HEK293 (cell line): Measurements from ENCODE around the gene MRLN.

Experiments used
- CTCF ChIA-PET: fragments of 350-600 bp; formaldehyde crosslinking; extraction: SDS; loops from one replicate; lab custom pipeline; 2021; ENCODE audit warnings: antibody characterized with exemption; lab: Yijun Ruan, JAX
- POLR2A ChIA-PET: fragments of 300-600 bp; formaldehyde crosslinking; extraction: SDS; loops from one replicate; lab custom pipeline; 2020; ENCODE audit warnings: antibody characterized with exemption, inconsistent platforms; lab: Yijun Ruan, JAX
- H3K27ac ChIP-seq: fragments of 200-500 bp; sonication (Bioruptor generic); 2 replicates; pipeline ENCODE4 v1.5.1; 2014; ENCODE audit warnings: low read depth, low read length, control low read depth, inconsistent platforms; ENCODE audit errors: extremely low read depth
- H3K36me3 ChIP-seq, 2 experiments: fragments of 200-500 bp in 1 of 2; sonication (Bioruptor generic) in 1 of 2; 1 replicate in 1 of 2; 2 replicates in 1 of 2; pipeline ENCODE4 v1.5.1; 2014 to 2017; ENCODE audit warnings: inconsistent platforms in 2 of 2, low read length in 2 of 2; ENCODE audit not compliant: control insufficient read depth in 2 of 2, insufficient read depth in 1 of 2
- H3K4me1 ChIP-seq: fragments of 200-500 bp; sonication (Bioruptor generic); 2 replicates; pipeline ENCODE4 v1.5.1; 2014; ENCODE audit warnings: mild to moderate bottlenecking, low read length, inconsistent platforms; ENCODE audit not compliant: control insufficient read depth, insufficient read depth
- H3K4me3 ChIP-seq: 2 replicates; pipeline ENCODE4 v1.5.1; 2011; ENCODE audit warnings: low read depth, mild to moderate bottlenecking, control low read depth, low read length, moderate library complexity
- H3K9me3 ChIP-seq: fragments of 200-500 bp; sonication (Bioruptor generic); 2 replicates; pipeline ENCODE4 v1.5.1; 2014; ENCODE audit warnings: low read depth, low read length, inconsistent platforms; ENCODE audit not compliant: control insufficient read depth, insufficient read depth
- AEBP2 ChIP-seq: fragments of 450-650 bp; formaldehyde crosslinking; IDR thresholded peaks from 2 replicates; pipeline ENCODE4 v1.5.1; 2016; ENCODE audit warnings: missing biosample characterization, missing genetic modification characterization, borderline replicate concordance
- PRDM4 ChIP-seq: fragments of 450-650 bp; formaldehyde crosslinking; IDR thresholded peaks from 2 replicates; pipeline ENCODE4 v1.5.1; 2017; ENCODE audit warnings: missing biosample characterization, missing genetic modification characterization
- REPIN1 ChIP-seq: fragments of 450-650 bp; formaldehyde crosslinking; IDR thresholded peaks from 2 replicates; pipeline ENCODE4 v1.5.1; 2017; ENCODE audit warnings: missing biosample characterization, missing genetic modification characterization, low read depth
- ZBTB20 ChIP-seq: fragments of 450-650 bp; formaldehyde crosslinking; IDR thresholded peaks from 2 replicates; pipeline ENCODE4 v1.5.1; 2016; ENCODE audit warnings: missing biosample characterization, missing genetic modification characterization
- ZBTB8A ChIP-seq: fragments of 450-650 bp; formaldehyde crosslinking; IDR thresholded peaks from 2 replicates; pipeline ENCODE4 v1.5.1; 2016; ENCODE audit warnings: missing biosample characterization, missing genetic modification characterization
- ZFHX2 ChIP-seq: fragments of 450-650 bp; formaldehyde crosslinking; conservative IDR thresholded peaks from 2 replicates; pipeline ENCODE4 v1.5.1; 2016; ENCODE audit warnings: missing biosample characterization, missing genetic modification characterization
- ZFP69B ChIP-seq: fragments of 450-650 bp; formaldehyde crosslinking; IDR thresholded peaks from 2 replicates; pipeline ENCODE4 v1.5.1; 2016; ENCODE audit warnings: missing biosample characterization, missing genetic modification characterization
- ZNF121 ChIP-seq: fragments of 450-650 bp; formaldehyde crosslinking; IDR thresholded peaks from 2 replicates; pipeline ENCODE4 v1.5.1; 2016; ENCODE audit warnings: missing biosample characterization, missing genetic modification characterization
- ZNF140 ChIP-seq: fragments of 450-650 bp; formaldehyde crosslinking; IDR thresholded peaks from 2 replicates; pipeline ENCODE4 v1.5.1; 2016; ENCODE audit warnings: missing biosample characterization, missing genetic modification characterization
- ZNF18 ChIP-seq: fragments of 450-650 bp; formaldehyde crosslinking; IDR thresholded peaks from 2 replicates; pipeline ENCODE4 v1.5.1; 2016; ENCODE audit warnings: missing biosample characterization, missing genetic modification characterization
- ZNF184 ChIP-seq: fragments of 450-650 bp; IDR thresholded peaks from 2 replicates; pipeline ENCODE4 v1.5.1; 2018; ENCODE audit warnings: missing biosample characterization, mild to moderate bottlenecking, missing genetic modification characterization
- ZNF221 ChIP-seq: fragments of 450-650 bp; formaldehyde crosslinking; IDR thresholded peaks from 2 replicates; pipeline ENCODE4 v1.5.1; 2017; ENCODE audit warnings: missing biosample characterization, missing genetic modification characterization, borderline replicate concordance
- ZNF223 ChIP-seq: fragments of 450-650 bp; formaldehyde crosslinking; IDR thresholded peaks from 2 replicates; pipeline ENCODE4 v1.5.1; 2016; ENCODE audit warnings: missing biosample characterization, missing genetic modification characterization
- ZNF23 ChIP-seq: fragments of 450-650 bp; formaldehyde crosslinking; IDR thresholded peaks from 2 replicates; pipeline ENCODE4 v1.5.1; 2016; ENCODE audit warnings: missing biosample characterization, missing genetic modification characterization, borderline replicate concordance
- ZNF24 ChIP-seq: fragments of 450-650 bp; formaldehyde crosslinking; IDR thresholded peaks from 2 replicates; pipeline ENCODE4 v1.5.1; 2016; ENCODE audit warnings: missing biosample characterization, missing genetic modification characterization
- ZNF629 ChIP-seq: fragments of 450-650 bp; formaldehyde crosslinking; IDR thresholded peaks from 2 replicates; pipeline ENCODE4 v1.5.1; 2017; ENCODE audit warnings: missing biosample characterization, missing genetic modification characterization
- ZNF658 ChIP-seq: fragments of 450-650 bp; formaldehyde crosslinking; IDR thresholded peaks from 2 replicates; pipeline ENCODE4; 2016; ENCODE audit warnings: missing biosample characterization, missing genetic modification characterization
- ZNF660 ChIP-seq: fragments of 450-650 bp; IDR thresholded peaks from 2 replicates; pipeline ENCODE4 v1.5.1; 2018; ENCODE audit warnings: missing biosample characterization, mild to moderate bottlenecking, missing genetic modification characterization
- ZNF707 ChIP-seq: fragments of 450-650 bp; formaldehyde crosslinking; IDR thresholded peaks from 2 replicates; pipeline ENCODE4 v1.5.1; 2016; ENCODE audit warnings: missing biosample characterization, missing genetic modification characterization
- TF ChIP-seq, protein P1 (sequence below): fragments of 450-650 bp; formaldehyde crosslinking; IDR thresholded peaks from 2 replicates; pipeline ENCODE4 v1.5.1; 2016; ENCODE audit warnings: missing biosample characterization, missing genetic modification characterization, low read depth

MRLN gene

GRCh38 chr10:59773088-59773487, 19.8 kb upstream of the MRLN start (continued):
- no peak for TF ChIP-seq ZNF121 (tag by site-specific recombination)
- TF ChIP-seq ZNF221 (tag by site-specific recombination), result no peak

DNA sequence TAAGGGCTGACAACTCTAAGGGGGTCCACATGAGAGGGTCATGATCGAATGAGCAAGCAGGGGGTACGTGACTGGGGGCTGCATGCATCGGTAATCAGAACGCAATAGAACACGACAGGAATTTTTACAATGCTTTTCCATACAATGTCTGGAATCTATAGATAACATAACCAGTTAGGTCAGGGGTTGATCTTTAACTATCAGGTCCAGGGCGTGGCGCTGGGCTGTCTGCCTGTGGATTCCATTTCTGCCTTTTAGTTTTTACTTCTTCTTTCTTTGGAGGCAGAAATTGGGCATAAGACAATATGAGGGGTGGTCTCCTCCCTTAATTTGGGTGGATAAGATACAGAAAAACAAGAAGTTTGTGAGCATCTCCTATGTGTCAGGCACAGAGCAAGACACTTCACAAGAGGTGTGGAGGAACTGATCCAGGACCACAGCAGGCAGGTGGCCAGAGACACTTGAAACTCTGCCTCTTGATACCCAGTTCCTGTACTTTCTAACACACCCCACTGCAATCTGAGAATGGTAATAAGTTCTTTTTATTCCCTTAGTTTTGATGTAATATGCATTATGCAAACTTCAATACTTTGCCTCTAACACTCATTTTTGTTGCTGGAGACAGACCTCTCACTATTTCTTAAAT, 18.0 kb upstream of the MRLN start:
- H3K9me3 ChIP-seq, result no peaks in the 10 kb centered on the region
- no peak overlapping the region for H3K4me3 ChIP-seq
- no peaks in the 10 kb centered on the region for H3K4me1 ChIP-seq
- CTCF ChIA-PET, result interaction anchor here (0.7 kb wide), 1 partner anchor 262 kb away, joined by 4 read pairs; no protein-coding TSS in a partner anchor
- TF ChIP-seq ZNF223 (tag by site-specific recombination) (no peak), REPIN1 (tag by site-specific recombination) (no peak), PRDM4 (tag by site-specific recombination) (no peak), ZNF18 (no peak), ZFP69B (tag by site-specific recombination) (no peak), ZNF140 (tag by site-specific recombination) (no peak), ZBTB8A (tag by site-specific recombination) (no peak), ZNF629 (tag by site-specific recombination) (no peak), ZNF658 (tag by site-specific recombination) (no peak), ZNF707 (no peak), ZNF660 (tag by site-specific recombination) (no peak), ZNF24 (tag by site-specific recombination) (no peak), AEBP2 (tag by site-specific recombination) (no peak), ZBTB20 (tag by site-specific recombination) (no peak), ZFHX2 (tag by site-specific recombination) (no peak), ZNF184 (tag by site-specific recombination) (no peak), ZNF23 (tag by site-specific recombination) (no peak)
- TF ChIP-seq, protein P1, sequence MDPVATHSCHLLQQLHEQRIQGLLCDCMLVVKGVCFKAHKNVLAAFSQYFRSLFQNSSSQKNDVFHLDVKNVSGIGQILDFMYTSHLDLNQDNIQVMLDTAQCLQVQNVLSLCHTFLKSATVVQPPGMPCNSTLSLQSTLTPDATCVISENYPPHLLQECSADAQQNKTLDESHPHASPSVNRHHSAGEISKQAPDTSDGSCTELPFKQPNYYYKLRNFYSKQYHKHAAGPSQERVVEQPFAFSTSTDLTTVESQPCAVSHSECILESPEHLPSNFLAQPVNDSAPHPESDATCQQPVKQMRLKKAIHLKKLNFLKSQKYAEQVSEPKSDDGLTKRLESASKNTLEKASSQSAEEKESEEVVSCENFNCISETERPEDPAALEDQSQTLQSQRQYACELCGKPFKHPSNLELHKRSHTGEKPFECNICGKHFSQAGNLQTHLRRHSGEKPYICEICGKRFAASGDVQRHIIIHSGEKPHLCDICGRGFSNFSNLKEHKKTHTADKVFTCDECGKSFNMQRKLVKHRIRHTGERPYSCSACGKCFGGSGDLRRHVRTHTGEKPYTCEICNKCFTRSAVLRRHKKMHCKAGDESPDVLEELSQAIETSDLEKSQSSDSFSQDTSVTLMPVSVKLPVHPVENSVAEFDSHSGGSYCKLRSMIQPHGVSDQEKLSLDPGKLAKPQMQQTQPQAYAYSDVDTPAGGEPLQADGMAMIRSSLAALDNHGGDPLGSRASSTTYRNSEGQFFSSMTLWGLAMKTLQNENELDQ (tag by site-specific recombination), result no peak
- POLR2A ChIA-PET, result no interaction called here
- H3K36me3 ChIP-seq, result no peaks in the 10 kb centered on the region
- no peak overlapping the region for H3K27ac ChIP-seq
